GM12878 (cell line): ENCODE results near the gene CAMKK2. TPM values are rescaled to one million over a fixed set of nuclear protein-coding genes. Genes with fewer than 3 reads are reported as not detected.

ENCODE experiments used
- ATAC-seq: fragments of 200-7000 bp; cut with Tn5 transposase; 3 replicates; pipeline ENCODE4 v1.9.1; 2020; ENCODE audit warnings: mild to moderate bottlenecking, moderate library complexity
- BruUV-seq: library from RNA; stranded (reverse); fragments of 400-500 nt; replicated peaks from 2 replicates; lab custom pipeline; 2021; lab: Mats Ljungman, UMichigan
- CTCF ChIA-PET: fragments of 300-600 bp; sonication (Branson Sonifier 250); formaldehyde crosslinking; extraction: SDS; loops from one replicate; lab custom pipeline; 2021; ENCODE audit warnings: inconsistent platforms; lab: Yijun Ruan, JAX
- POLR2A ChIA-PET: fragments of 350-600 bp; formaldehyde crosslinking; extraction: SDS; loops from one replicate; lab custom pipeline; 2021; ENCODE audit warnings: inconsistent platforms; lab: Charles Lee
- RAD21 ChIA-PET: fragments of 300-600 bp; sonication (Branson Sonifier 250); formaldehyde crosslinking; loops from one replicate; lab custom pipeline; 2023; ENCODE audit warnings: antibody characterized with exemption; ENCODE audit not compliant: unreplicated experiment; lab: Charles Lee
- SMC1A ChIA-PET: fragments of 300-600 bp; sonication (Branson Sonifier 250); formaldehyde crosslinking; loops from one replicate; lab custom pipeline; 2023; ENCODE audit not compliant: unreplicated experiment, uncharacterized antibody; lab: Charles Lee
- DNase-seq: peaks from one replicate; pipeline ENCODE4 v3.0.0-alpha.2; 2011; ENCODE audit warnings: low read depth, low spot score
- FAIRE-seq: peaks from 3 replicates; lab custom pipeline; 2011; peaks lifted over from hg19 to GRCh38; lab: Jason Lieb, UNC
- H2AFZ ChIP-seq: 2 replicates; pipeline ENCODE4 v1.6.0; 2011; ENCODE audit warnings: low read depth, low read length, control low read depth; ENCODE audit not compliant: control insufficient read depth
- H3K27ac ChIP-seq: 2 replicates; pipeline ENCODE4 v1.5.1; 2011; ENCODE audit warnings: control low read depth; ENCODE audit not compliant: control insufficient read depth, insufficient read depth
- H3K27me3 ChIP-seq, 2 experiments: replicated peaks in 1 of 2; 2 replicates each; pipeline versions ENCODE4 v1.6.0 to v1.6.1; 2011; ENCODE audit warnings: low read length in 1 of 2; ENCODE audit not compliant: control insufficient read depth in 2 of 2, insufficient read depth in 2 of 2
- H3K36me3 ChIP-seq, 2 experiments: 2 replicates each; pipeline ENCODE4 v1.5.1; 2011; ENCODE audit warnings: low read length in 1 of 2; ENCODE audit not compliant: control insufficient read depth in 2 of 2, insufficient read depth in 2 of 2
- H3K4me1 ChIP-seq: 2 replicates; pipeline ENCODE4 v1.6.1; 2011; ENCODE audit warnings: mild to moderate bottlenecking, low read length, moderate library complexity, mixed read lengths; ENCODE audit not compliant: control insufficient read depth, insufficient read depth
- H3K4me2 ChIP-seq: 2 replicates; pipeline ENCODE4 v1.6.0; 2011; ENCODE audit warnings: control low read depth; ENCODE audit not compliant: control insufficient read depth, insufficient read depth
- H3K4me3 ChIP-seq: fragments of 200-600 bp; sonication (generic); 2 replicates; pipeline ENCODE4 v1.5.1; 2016
- H3K79me2 ChIP-seq: 2 replicates; pipeline ENCODE4 v1.6.0; 2011; ENCODE audit warnings: low read length; ENCODE audit not compliant: control insufficient read depth, insufficient read depth
- H3K9ac ChIP-seq: 2 replicates; pipeline ENCODE4 v1.8.0; 2011; ENCODE audit warnings: low read length, control low read depth, mixed read lengths; ENCODE audit not compliant: control insufficient read depth, insufficient read depth
- H3K9me3 ChIP-seq: replicated peaks from 3 replicates; pipeline ENCODE4 v1.5.1; 2011; ENCODE audit warnings: mild to moderate bottlenecking, low read length; ENCODE audit not compliant: control insufficient read depth, insufficient read depth
- H4K20me1 ChIP-seq: 2 replicates; pipeline ENCODE4 v1.6.0; 2011; ENCODE audit not compliant: control insufficient read depth, insufficient read depth
- CHD1 ChIP-seq: IDR thresholded peaks from 2 replicates; pipeline ENCODE4 v1.6.1; 2012; ENCODE audit warnings: low read depth, low read length, improper control_type of control experiment
- EED ChIP-seq: sonication (generic); IDR thresholded peaks from 2 replicates; pipeline ENCODE4 v1.6.1; 2016; ENCODE audit warnings: antibody characterized with exemption, low read depth
- FOS ChIP-seq: IDR thresholded peaks from 3 replicates; pipeline ENCODE4 v1.6.1; 2011; ENCODE audit warnings: borderline replicate concordance; ENCODE audit not compliant: insufficient read length; ENCODE audit errors: extremely low read depth
- HDAC2 ChIP-seq: fragments of 200-600 bp; sonication (generic); IDR thresholded peaks from 2 replicates; pipeline ENCODE4 v1.6.1; 2017
- HSF1 ChIP-seq: fragments of 150-350 bp; IDR thresholded peaks from 2 replicates; pipeline ENCODE4 v1.6.1; 2014; ENCODE audit warnings: mild to moderate bottlenecking, low read depth, low read length
- MLLT1 ChIP-seq: fragments of 450-650 bp; IDR thresholded peaks from 2 replicates; pipeline ENCODE4 v1.6.1; 2016; ENCODE audit warnings: mild to moderate bottlenecking
- MYB ChIP-seq: fragments of 150-350 bp; IDR thresholded peaks from 2 replicates; pipeline ENCODE4 v1.6.1; 2014; ENCODE audit warnings: mild to moderate bottlenecking, low read depth, low read length, borderline replicate concordance
- NFXL1 ChIP-seq: fragments of 450-650 bp; IDR thresholded peaks from 2 replicates; pipeline ENCODE4 v1.6.1; 2017; ENCODE audit warnings: antibody characterized with exemption, mild to moderate bottlenecking, borderline replicate concordance
- NRF1 ChIP-seq: conservative IDR thresholded peaks from 2 replicates; pipeline ENCODE4 v1.6.1; 2011; ENCODE audit warnings: mild to moderate bottlenecking, low read depth, low read length, improper control_type of control experiment
- PAX8 ChIP-seq: fragments of 450-650 bp; IDR thresholded peaks from 2 replicates; pipeline ENCODE4 v1.6.1; 2017; ENCODE audit warnings: mild to moderate bottlenecking, moderate library complexity
- RFX5 ChIP-seq: IDR thresholded peaks from 2 replicates; pipeline ENCODE4 v1.6.1; 2011; ENCODE audit warnings: low read depth, low read length, improper control_type of control experiment
- SP1 ChIP-seq: IDR thresholded peaks from one replicate; pipeline ENCODE4 v1.6.1; 2011; ENCODE audit warnings: low read depth, low read length
- TAF1 ChIP-seq: IDR thresholded peaks from 2 replicates; pipeline ENCODE4 v1.6.1; 2011; ENCODE audit warnings: mild to moderate bottlenecking, low read depth, low read length, borderline replicate concordance
- TCF12 ChIP-seq: IDR thresholded peaks from 2 replicates; pipeline ENCODE4 v1.6.1; 2011; ENCODE audit warnings: low read depth, mild to moderate bottlenecking, low read length
- ZBTB4 ChIP-seq: fragments of 450-650 bp; formaldehyde crosslinking; IDR thresholded peaks from 2 replicates; pipeline ENCODE4 v1.4.0; 2022; ENCODE audit warnings: mild to moderate bottlenecking, moderate library complexity
- ZNF24 ChIP-seq: fragments of 450-650 bp; IDR thresholded peaks from 2 replicates; pipeline ENCODE4 v1.6.1; 2017; ENCODE audit warnings: antibody characterized with exemption, mild to moderate bottlenecking
- WGBS: methylation state at CpG from one replicate; pipeline ENCODE4 v1.1.6; 2016; ENCODE audit warnings: low lambda C conversion rate; ENCODE audit not compliant: insufficient replicate concordance, insufficient coverage; ENCODE audit errors: missing lambda C conversion rate; 5-methylcytosine and 5-hydroxymethylcytosine counted together
- in situ Hi-C: fragments of 300-500 bp; cut with MboI; formaldehyde crosslinking; loops from 9 replicates; pipeline ENCODE4 v1.14.3; 2018; ENCODE audit warnings: mixed read lengths
- intact Hi-C: fragments of 100-400 bp; cut with micrococcal nuclease; formaldehyde crosslinking; loops from one replicate; pipeline ENCODE4 v1.14.2; 2022; ENCODE audit not compliant: unreplicated experiment
- polyA plus RNA-seq, 11 experiments: library from polyadenylated mRNA; depleted of rRNA in 4 of 11; unstranded in 6 of 11; stranded (reverse) in 5 of 11; fragments of >200 nt; fragmentation: Nextera tagmentation in 4 of 11; fragmentation: Illumina TruSeq in 1 of 11; extraction: Ambion mirVana in 4 of 11; extraction: Trizol in 1 of 11; gene quantifications; 1 replicate in 1 of 11; 2 replicates in 10 of 11; pipeline versions ENCODE4 v1.2.1 to v1.2.3, GENCODE V29; 2011 to 2016; ENCODE audit warnings: inconsistent platforms in 2 of 11, missing spikeins in 2 of 11, low read depth in 1 of 11
- total RNA-seq, 4 experiments: library from RNA; depleted of rRNA in 3 of 4; stranded (reverse); fragments of >200 nt in 3 of 4; fragmentation: Illumina TruSeq in 1 of 4; extraction: Trizol in 1 of 4; gene quantifications; 2 replicates each; pipeline versions ENCODE4 v1.2.1 to v1.2.3, GENCODE V29; 2013 to 2021

The CAMKK2 gene
- total and polyA plus RNA-seq, 10 of the 15 experiments (the other 5 are each of a cell fraction or from before 2014, with no cell fraction given): 5.2 to 40.6 (median 26.6) TPM

- TF ChIP-seq PAX8 (no peak), MYB (no peak), CHD1 (no peak)
Observed at GRCh38 chr12:121189619-121190155, 106.8 kb downstream of the CAMKK2 start (continued).

- BruUV-seq: no TSS peak
- no peaks in the 10 kb centered on the region for H3K79me2 ChIP-seq
- TF ChIP-seq MLLT1 (no peak), TCF12 (no peak), NFXL1 (no peak), ZBTB4 (no peak), HDAC2 (no peak), TAF1 (no peak), PAX8 (no peak), FOS (no peak), HSF1 (no peak), EED (no peak), SP1 (no peak), RFX5 (no peak), ZNF24 (no peak), NRF1 (no peak)
- TF ChIP-seq, all 136 proteins: peak for 0
- Histone ChIP-seq H3K4me1 (peaks cover 9% of the 10 kb centered on the region), H2AFZ (no peak overlapping the region), H3K4me2 (no peak overlapping the region), H4K20me1 (no peaks in the 10 kb centered on the region), H3K27ac (no peak overlapping the region), H3K9ac (no peak overlapping the region), H3K9me3 (no peaks in the 10 kb centered on the region; the same call in 1 of the 3 replicates), H3K36me3 (no peaks in the 10 kb centered on the region), H3K4me3 (no peak overlapping the region), H3K27me3 (no peaks in the 10 kb centered on the region)
- SMC1A ChIA-PET: interaction anchor here (1.1 kb wide), 2 partner anchors 13 to 21 kb away, joined by 3 to 6 read pairs; no protein-coding TSS in a partner anchor
- in situ Hi-C loops (no loop called here), intact Hi-C loops (no loop called here)
- 86% methylated on average over 8 of the region's 9 CpGs for WGBS
- DNase-seq (no peak), ATAC-seq (no peak), FAIRE-seq (no peak)
- RAD21 ChIA-PET: interaction anchor here (1.2 kb wide), 2 partner anchors 9 kb away, joined by 3 read pairs; no protein-coding TSS in a partner anchor
- POLR2A ChIA-PET: interaction anchor here (0.6 kb wide), 1 partner anchor 107 kb away, joined by 3 read pairs; no protein-coding TSS in a partner anchor
- CTCF ChIA-PET: interaction anchor here (0.6 kb wide), 1 partner anchor 443 kb away, joined by 4 read pairs; no protein-coding TSS in a partner anchor
Observed at GRCh38 chr12:121189131-121189530, 107.4 kb downstream of the CAMKK2 start.
